Suprapubic skin (tissue), 4 donors: ENCODE measurements around the gene ITK.

Experiments
- CTCF ChIP-seq, 2 donors: fragments of 200-600 bp in 1 of 2; fragments of 450-650 bp in 1 of 2; sonication (generic) in 1 of 2; IDR thresholded peaks; one replicate each; pipeline ENCODE4 v1.5.1; 2016 to 2019; ENCODE audit warnings: antibody characterized with exemption in 2 of 2, mild to moderate bottlenecking in 1 of 2, moderate library complexity in 1 of 2
- EP300 ChIP-seq: sonication (generic); formaldehyde crosslinking; IDR thresholded peaks from one replicate; pipeline ENCODE4 v1.6.1; 2017; ENCODE audit warnings: antibody characterized with exemption
- POLR2A ChIP-seq, 2 donors: fragments of 450-650 bp; IDR thresholded peaks; one replicate each; pipeline ENCODE4 v1.6.1; 2017; ENCODE audit warnings: antibody characterized with exemption in 2 of 2, mild to moderate bottlenecking in 2 of 2, moderate library complexity in 2 of 2
- POLR2AphosphoS5 ChIP-seq, 3 donors: sonication (generic); formaldehyde crosslinking; IDR thresholded peaks; one replicate each; pipeline ENCODE4 v1.6.1; 2017; ENCODE audit warnings: antibody characterized with exemption in 3 of 3

GRCh38 chr5:157188270-157188669, 7.6 kb downstream of the ITK start:
- TF ChIP-seq CTCF (IDR thresholded peaks at IDR 0.05) (no peak), EP300 (no peak), POLR2A (IDR thresholded peaks at IDR 0.05) (no peak), POLR2AphosphoS5 (IDR thresholded peaks at IDR 0.05) (no peak)
